Pons (tissue), 1 donor: ENCODE data around the gene PTPRR.
"Not testable (repeated sequence)": the region's sequence is repeated elsewhere in the genome, so short reads cannot be mapped to it uniquely, and the experiment has no call there.

Experiments used
- DNase-seq: peaks from one replicate; pipeline ENCODE4 v3.0.0-alpha.2; 2016; ENCODE audit warnings: low spot score

The PTPRR gene

DNA sequence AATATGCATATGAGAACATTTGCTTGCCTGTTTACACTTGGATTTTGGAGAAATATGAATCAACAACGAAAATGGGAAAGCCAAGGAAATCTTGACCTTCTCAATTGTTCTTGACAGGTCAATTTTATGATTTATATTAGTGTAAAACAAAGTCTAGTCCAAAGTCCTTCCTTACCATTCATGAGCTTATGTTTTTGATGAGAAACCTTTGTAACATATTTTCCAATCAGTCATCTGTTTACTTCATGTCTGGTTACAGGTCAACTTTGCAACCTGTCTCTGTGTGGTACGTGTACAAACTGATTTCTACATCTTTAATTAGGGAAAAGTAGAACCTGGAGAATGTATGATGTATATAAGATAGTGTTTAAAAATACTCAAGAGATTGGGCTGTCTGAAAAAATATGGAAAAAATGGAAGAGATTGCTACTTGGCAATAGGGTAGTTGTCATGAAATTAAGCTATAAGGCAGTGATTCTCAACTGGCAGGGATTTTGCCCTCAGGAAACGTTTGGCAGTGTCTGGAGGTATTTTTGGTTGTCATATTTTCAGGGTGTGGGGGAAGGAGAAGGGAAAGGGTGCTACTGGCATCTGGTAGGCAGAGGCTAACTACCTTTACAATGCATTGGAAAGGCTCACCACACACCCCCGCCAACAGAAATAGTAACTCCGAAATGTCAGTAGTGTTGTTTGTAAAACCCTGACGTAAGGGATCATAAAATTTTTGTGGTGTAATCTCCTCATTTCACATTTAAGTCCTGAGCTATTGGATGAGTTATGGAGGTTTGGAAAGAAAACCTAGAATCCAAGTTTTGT, 172.9 kb downstream of the PTPRR start:
- DNase-seq, result no peak

DNA sequence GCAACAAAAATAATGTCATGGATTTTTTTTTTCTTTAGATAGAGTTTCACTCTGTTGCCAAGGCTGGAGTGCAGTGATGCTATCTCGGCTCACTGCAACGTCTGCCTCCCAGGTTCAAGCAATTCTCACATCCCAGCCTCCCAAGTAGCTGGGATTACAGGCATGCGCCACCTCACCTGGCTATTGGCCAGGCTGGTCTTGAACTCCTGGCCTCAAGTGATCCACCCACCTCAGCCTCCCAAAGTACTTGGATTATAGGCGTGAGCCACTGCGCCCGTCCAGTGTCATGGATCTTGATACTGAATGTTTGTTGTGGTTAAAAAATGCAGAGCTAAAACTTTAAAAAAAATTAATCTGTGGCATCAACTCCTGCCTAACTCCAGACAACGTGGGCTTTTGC, 175.5 kb downstream of the PTPRR start:
- DNase-seq, result no peak

- no peak for DNase-seq
Observed at GRCh38 chr12:70744178-70744577, 176.4 kb downstream of the PTPRR start.

DNA sequence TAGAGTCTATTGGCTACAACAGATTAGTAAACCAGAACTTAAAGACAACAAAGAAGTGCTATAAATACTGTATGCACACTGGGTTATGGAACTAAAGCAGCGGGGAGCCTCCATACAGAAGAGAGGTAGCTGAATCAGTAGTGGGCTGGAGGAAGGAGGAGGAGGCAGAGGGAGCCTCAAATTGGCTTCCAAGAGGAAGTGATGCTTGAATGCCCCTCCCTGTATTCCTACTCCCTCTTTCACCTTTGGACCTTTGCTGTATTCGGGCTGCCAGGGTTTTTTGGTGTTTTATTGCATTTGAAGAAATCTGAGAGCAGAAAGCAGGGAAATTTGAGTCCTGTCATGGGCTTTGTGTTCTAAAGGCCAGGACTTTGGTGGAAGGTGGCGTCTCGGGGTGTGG, 179.3 kb downstream of the PTPRR start:
- DNase-seq, result no peak

DNA sequence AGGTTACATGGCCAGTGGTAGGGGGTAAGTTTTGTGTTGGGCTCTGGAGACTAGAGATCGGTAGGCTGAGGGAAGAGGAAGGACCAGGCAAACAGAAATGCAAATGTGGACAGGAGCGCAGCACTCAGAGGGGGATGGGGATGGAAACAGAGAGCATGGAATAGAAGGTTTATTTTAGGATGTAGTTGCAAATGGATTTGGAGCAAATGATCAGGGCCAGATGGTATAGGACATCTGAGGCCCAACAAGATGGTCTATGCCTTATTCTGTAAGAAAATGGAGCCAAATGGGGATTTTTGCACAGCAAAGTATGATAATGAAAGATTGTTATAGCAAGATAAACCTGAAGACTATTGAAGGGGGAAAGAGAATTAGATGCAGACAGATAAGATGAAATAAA, 180.8 kb downstream of the PTPRR start:
- DNase-seq, result no peak

DNA sequence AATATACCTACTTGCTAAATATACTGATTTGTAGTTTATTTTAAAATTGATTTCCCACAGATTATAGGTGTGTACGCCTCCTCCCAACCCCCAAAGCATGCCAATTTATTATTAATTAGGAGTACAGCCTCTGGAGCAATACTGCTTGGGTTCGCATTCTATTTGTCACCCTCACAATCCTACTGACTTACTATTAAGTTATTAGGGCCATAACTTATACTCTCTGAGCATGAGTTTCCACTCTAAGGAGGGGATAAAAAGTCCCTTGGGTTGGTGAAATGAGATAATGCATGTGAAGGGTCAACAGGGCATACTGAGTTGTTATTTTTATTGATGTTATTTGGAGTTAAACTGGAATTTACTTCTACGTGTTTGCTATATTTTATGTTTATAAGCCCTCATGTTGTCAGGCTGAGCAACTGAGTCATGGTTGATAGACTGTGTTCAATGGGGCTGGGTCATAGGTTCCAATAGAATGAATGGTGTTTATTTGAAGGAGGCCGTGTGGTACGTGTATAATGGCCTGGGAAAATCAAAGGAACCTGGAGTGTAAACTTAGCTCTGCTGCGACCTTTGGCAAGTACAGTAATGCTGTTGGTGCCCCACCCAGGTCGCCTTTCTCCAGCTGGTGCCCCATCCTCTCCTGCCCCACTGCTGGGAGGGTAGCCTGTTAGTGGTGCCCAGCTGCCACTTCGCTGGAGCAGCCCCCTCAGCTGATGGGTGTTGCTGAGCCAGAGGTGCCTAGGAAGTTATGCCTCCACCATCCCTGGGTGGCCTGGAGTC, 184.0 kb downstream of the PTPRR start:
- no peak for DNase-seq

- not testable (repeated sequence) for DNase-seq
Observed at GRCh38 chr12:70735197-70735596, 185.3 kb downstream of the PTPRR start.

DNA sequence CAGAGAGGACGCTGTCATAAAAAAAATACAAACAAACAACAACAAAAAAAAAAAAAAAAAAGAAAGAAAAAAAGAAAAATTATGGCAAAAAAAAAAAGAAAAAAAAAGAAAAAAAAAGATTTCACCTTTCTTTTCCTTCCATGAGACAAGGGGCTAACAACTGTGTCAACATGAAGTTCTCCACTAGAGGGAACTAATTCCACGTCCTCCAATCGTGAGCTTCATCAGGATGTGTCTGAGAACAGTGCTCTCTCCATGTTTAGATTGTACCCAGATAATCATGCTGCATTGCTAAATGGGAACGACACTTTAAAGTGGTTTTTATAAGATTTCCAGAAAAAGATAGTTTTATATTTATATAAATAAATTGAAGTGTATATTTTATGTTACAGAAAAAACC, 187.2 kb downstream of the PTPRR start:
- peak; percentile 92 for DNase-seq

DNA sequence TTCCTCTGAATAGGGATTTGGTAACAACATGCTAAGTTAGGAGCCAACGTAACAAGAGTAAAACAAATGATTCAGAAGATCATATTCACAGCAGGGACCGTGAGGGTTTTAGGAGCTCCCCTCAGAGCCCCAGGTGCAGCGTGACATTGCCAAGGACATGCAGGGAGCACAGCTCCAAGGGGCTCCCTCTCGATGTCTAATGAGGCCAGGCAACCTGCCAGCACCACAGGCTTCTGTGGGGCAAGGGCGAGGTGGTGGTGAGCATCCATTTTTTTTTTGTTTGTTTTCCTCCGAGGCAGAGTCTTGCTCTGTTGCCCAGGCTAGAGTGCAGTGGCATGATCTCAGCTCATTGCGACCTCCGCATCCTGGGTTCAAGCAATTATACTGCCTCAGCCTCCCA, 188.3 kb downstream of the PTPRR start:
- no peak for DNase-seq

DNA sequence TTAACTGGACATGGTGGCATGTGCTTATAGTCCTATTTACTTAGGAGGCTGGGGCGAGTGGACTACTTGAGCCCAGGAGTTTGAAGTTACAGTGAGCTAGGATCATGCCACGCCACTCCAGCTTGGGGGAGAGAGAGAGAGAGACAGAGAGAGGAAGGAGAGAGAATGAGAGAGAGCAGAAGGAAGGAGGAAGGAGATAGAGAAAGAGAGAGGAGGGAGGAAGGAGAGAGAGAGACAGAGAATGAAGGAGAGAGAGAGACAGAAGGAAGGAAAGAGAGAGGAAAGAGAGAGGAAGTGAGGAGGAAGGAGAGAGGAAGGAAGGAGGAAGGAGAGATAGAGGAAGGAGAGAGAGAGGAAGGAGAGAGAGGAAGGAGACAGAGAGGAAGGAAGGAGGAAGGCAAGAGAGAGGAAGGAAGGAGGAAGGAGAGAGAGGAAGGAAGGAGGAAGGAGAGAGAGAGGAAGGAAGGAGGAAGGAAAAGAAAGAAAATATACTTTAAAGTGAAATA, 189.8 kb downstream of the PTPRR start:
- no peak for DNase-seq

DNA sequence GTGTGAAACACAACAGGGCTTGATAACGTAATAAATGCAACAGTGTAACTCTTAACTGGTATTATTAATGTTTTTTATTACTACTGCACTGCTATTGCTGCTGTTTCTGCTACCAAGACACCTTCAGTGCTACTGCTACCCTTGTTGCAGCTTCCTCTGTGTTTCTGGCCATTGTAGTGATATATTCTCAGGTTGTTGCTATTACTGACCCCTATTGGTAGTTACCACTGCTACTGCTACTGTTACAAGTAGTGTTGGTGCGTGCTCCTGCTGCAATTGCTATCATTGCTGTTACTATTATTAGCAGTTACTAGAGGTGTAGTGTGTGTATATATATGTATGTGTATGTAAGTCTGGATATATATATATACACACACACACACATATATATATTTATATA, 196.1 kb downstream of the PTPRR start:
- DNase-seq, result no peak

DNA sequence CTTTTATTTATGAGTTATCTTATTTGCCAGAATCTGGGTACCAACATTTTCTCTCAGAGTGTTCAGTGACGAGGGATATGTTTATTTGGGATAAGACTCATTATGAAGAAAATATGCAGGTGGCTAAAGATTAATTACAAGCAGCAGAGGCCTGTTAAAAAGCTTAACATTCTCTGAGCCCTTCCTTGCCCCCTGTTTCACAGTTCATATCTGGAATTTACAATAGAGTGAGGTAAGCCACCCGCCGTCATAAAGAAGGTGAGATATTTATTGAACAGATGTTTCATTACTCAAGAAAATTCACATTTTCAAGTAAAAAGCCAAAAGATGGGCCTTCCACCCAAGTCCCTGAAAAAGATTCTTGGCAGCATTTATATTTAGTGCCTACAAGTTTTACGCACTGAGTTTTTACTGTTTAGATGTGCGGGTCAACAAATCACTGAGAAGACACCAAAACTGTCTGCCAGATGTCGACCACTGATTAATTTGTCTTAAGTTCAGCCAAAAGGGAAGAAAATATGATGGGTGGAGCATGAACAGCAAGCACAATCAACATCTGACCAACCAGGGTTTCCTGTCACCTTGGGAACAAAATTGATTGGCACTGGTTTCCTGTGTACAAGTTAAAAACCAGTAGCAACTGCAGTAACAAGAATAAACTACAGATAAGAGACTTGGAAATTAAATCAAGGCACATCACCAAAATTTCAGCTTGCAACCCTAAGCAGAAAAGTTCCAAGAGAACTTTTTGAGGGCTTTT, 197.8 kb downstream of the PTPRR start:
- no peak for DNase-seq

DNA sequence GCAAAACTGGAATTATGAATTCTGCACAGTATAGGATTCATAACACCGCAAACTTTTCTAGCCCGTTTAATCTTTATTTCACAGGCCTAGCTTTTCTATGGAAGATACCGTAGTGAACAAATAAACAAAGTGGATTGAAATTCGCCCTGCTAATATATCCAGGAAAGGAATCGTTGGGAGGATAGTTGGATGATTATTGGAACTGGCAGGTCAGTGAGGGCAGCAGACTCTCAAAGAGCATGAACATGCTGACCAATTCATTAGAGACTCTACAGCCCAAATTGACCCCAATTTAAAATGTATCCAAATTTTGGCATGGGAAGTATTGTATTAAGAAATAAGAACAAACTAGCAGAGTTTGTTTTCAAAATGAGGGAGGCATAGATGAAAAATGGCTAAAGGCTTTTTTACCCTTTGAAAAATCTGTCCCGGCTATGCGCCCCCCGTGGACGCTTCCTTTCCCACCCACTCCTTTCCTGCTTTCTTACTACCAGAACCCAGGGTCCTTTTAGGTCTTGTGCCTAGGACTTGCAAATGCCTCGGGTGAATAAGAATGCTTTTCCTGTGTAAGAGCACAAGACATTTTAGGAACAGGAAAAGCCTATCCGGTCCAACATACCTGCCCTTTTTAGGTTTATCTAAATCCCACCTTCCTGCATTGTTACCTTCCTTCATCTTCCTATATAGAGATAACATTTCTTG, 198.7 kb downstream of the PTPRR start:
- no peak for DNase-seq

- DNase-seq, result no peak
Observed at GRCh38 chr12:70721216-70721615, 199.3 kb downstream of the PTPRR start.

DNA sequence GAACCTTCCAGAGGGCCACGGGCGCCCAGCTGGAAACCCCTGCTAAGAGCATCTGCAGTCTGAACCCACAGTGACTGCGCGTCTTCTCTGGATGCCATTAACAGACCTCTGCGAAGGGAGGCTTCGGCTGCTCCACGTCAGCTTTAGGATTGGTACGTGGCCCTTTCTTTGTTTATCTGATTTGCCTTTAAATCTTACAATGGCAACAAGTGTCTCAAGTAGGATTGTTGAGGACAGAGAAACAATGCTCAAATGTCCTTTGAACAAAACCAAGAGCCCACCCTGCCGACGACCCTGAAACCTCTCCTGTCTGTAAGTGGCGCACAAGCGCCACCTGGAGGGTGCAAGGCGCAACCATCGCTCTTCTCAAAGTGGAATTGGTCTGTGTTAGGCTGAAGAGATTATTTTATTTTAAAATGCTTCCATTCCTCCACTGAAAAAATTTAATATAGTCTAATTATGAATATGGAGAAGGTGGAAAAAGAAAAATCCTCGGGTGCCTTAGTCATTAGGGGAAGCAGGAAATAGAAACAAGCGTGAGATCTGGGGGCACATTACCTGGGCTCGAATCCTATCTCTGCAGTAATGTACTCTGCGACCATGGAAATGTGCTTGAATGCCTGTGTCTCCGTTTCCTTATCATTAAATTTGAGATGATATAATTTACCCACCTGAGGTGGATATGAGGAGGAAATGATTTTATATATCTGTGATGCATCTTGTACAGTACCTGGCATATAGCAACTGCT, 200.7 kb downstream of the PTPRR start:
- DNase-seq, result peak; percentile 55

DNA sequence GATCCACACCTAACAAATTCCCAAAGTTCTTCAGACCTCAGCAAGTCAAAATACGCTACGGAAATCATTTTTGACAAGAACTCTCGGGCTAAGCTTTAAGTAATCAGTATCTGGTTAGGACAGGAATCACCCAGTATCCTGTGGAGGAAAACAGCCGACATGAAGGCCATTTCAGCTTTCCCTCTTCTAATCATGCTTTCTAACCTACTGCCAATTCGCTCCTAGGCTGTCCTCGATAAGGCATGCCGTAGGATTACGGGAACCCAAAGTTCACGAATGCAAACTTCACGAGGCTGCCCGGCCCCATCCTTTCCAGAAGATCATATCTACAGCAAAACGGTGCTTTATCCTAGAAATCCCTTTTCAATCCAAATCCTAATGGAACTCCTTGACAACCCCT, 201.5 kb downstream of the PTPRR start:
- DNase-seq, result no peak

- DNase-seq, result no peak
Observed at GRCh38 chr12:70711831-70712230, 208.7 kb downstream of the PTPRR start.

DNA sequence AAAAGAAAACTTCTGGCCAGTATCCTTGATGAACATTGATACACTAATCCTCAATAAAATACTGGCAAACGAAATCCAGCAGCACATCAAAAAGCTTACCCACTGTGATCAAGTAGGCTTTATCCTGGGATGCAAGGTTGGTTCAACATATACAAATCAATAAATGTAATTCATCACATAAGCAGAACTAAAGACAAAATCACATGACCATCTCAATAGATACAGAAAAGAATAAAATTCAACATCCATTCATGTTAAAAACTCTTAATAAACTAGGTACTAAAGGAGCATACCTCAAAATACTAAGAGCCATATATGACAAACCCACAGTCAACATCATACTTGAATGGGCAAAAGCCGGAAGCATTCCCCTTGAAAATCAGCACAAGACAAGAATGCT, 211.5 kb downstream of the PTPRR start:
- no peak for DNase-seq

- DNase-seq, result no peak
Observed at GRCh38 chr12:70706611-70707010, 213.9 kb downstream of the PTPRR start.

DNA sequence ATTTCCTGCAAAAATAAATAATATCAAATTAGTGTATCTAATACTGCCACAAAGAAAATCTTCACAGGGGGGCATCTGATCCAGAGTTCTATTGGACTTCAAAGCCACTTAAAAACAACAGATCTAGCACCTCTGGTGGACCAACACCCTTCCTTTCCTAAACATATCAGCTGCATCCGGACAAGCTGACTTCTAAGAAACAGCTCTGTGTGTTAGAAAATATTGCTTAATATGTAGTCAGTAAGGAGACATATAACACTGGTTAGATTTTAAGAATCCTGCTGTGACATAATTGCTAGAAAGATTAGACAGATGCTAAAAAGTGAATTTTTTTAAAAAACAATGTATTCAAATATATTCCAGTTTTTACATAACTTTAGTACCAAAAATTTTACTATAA, 222.2 kb downstream of the PTPRR start:
- peak; percentile 11 for DNase-seq

GRCh38 chr12:70695361-70696023, 225.0 kb downstream of the PTPRR start:
- DNase-seq, result no peak
